Astrocyte of the spinal cord (primary cell): ENCODE data around the gene EIF3B.
A peak's percentile ranks its signal among the peaks of the same experiment; 100 is the strongest.

ENCODE experiments used
- DNase-seq: peaks from one replicate; pipeline ENCODE4 v3.0.0; 2011; ENCODE audit warnings: low read depth, low spot score
- H3K4me3 ChIP-seq: 2 replicates; pipeline ENCODE4 v1.5.1; 2011; ENCODE audit warnings: low read depth, mild to moderate bottlenecking, low read length, moderate library complexity
- in situ Hi-C: cut with HindIII; loops from 2 replicates; pipeline ENCODE4 v1.10.0; 2017; ENCODE audit warnings: low sequenced_read_pairs
- TF ChIP-seq, protein P1 (sequence below): IDR thresholded peaks from 2 replicates; pipeline ENCODE4 v1.5.1; 2012; ENCODE audit warnings: low read depth, mild to moderate bottlenecking, low read length, inconsistent platforms

The EIF3B gene

DNA sequence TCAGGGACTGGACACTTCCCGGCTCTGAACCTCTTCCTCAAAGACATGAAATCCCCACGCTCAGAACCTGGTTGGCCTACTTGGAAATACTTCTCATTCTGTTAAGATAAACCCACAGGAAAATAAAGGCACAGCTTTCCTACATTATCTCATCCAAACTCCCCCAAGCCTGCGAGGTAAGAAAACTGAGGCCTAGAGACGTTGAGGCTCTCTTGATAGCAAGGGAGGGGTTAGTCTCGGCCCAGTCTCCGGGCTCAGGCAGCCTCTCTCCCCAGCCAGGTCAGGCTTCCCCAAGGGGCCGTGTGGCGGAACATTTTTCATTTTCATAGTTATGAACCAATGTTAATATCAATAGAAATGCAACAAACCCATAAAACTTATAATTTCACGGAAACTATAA is 4.6 kb upstream of the EIF3B start:
- in situ Hi-C loops, result no loop called here
- no peak overlapping the region for H3K4me3 ChIP-seq
- no peak for DNase-seq
- TF ChIP-seq, protein P1, sequence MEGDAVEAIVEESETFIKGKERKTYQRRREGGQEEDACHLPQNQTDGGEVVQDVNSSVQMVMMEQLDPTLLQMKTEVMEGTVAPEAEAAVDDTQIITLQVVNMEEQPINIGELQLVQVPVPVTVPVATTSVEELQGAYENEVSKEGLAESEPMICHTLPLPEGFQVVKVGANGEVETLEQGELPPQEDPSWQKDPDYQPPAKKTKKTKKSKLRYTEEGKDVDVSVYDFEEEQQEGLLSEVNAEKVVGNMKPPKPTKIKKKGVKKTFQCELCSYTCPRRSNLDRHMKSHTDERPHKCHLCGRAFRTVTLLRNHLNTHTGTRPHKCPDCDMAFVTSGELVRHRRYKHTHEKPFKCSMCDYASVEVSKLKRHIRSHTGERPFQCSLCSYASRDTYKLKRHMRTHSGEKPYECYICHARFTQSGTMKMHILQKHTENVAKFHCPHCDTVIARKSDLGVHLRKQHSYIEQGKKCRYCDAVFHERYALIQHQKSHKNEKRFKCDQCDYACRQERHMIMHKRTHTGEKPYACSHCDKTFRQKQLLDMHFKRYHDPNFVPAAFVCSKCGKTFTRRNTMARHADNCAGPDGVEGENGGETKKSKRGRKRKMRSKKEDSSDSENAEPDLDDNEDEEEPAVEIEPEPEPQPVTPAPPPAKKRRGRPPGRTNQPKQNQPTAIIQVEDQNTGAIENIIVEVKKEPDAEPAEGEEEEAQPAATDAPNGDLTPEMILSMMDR, result no peak

DNA sequence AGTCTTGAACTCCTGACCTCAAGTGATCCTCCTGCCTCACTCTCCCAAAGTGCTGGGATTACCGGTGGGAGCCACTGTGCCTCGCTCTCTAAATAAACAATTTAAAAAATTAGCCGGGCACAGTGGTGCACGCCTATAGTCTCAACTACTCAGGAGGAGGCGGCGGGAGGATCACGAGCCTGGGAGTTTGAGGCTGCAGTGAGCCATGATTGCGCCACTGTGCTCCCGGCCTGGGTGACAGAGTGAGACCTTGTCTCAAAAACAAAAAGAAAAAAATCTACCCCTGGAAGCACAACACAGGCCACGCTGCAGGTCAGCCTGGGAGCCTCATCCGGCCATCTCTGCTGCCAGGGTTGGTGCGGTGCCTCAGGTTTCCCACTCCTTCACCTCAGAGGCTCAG is 3.8 kb upstream of the EIF3B start:
- H3K4me3 ChIP-seq, result no peak overlapping the region
- DNase-seq, result no peak
- in situ Hi-C loops, result no loop called here
- TF ChIP-seq, protein P1, result no peak

DNA sequence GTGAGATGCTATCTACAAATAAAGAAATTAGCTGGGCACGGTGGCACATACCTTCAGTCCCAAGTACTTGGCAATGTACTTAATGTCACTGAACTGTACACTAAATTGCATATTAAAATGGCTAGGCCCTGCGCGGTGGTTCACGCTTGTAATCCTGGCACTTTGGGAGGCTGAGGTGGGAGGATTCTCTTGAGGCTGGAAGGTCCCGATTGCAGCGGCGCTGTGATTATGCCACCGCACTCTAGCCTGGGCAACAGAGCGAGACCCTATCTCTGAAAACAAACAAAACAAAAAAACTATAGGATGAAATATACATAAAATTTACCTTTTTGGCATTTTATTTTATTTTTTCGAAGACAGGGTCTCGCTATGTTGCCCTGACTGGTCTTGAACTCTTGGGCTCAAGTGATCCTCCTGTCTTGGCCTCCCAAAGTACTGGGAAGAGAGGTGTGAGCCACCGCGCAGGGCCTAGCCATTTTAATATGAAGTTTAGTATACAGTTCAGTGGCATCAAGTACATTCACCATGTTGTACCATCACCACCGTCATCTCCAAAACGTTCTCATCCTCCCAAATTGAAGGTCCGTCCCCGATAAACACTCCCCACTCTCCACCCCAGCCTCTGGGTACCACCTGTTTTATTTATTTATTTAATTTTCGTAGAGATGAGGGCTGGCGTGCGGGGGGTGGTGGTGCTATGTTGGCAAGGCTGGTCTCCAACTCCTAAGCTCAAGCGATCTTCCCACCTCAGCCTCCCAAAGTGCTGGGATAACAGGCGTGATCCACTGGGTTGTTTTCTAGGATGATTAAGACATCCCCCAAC is 1.3 kb upstream of the EIF3B start:
- TF ChIP-seq, protein P1, result no peak
- DNase-seq, result no peak
- peak overlapping the region; percentile 93 for H3K4me3 ChIP-seq
- in situ Hi-C loops, result no loop called here

DNA sequence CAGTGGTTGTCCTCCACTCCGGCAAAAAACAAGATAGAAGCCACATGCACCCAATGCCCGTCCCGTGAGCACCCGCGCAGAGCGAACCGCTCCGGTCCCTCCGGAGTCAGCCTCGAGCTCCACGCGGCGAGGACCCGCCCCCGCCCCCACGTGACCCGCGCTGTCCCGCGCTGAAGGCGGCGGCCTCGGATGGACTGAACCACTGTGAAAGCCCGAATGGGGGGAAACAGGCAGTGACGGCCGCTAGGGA is 766 bp upstream of the EIF3B start:
- DNase-seq, result no peak
- H3K4me3 ChIP-seq, result peak overlapping the region; percentile 93
- TF ChIP-seq, protein P1, result no peak
- in situ Hi-C loops, result no loop called here

DNA sequence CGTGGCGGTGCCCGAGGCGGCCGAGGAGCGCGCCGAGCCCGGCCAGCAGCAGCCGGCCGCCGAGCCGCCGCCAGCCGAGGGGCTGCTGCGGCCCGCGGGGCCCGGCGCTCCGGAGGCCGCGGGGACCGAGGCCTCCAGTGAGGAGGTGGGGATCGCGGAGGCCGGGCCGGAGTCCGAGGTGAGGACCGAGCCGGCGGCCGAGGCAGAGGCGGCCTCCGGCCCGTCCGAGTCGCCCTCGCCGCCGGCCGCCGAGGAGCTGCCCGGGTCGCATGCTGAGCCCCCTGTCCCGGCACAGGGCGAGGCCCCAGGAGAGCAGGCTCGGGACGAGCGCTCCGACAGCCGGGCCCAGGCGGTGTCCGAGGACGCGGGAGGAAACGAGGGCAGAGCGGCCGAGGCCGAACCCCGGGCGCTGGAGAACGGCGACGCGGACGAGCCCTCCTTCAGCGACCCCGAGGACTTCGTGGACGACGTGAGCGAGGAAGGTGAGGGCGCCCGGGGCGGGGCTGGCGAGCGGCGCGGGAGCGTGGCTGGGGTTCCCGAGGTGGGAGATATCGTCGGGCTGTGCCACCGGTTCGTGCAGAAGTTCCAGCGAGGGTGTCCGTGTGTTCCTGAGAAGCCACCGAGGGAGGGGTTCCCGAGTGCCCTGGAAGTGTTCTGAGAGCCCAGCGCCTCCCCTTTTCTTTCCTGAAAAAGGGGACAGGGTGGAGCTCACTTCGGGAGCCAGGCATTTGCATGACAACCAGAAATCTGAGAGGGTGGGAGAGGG is 495 bp downstream of the EIF3B start:
- in situ Hi-C loops, result no loop called here
- DNase-seq, result no peak
- TF ChIP-seq, protein P1, result no peak
- H3K4me3 ChIP-seq, result peak overlapping the region; percentile 93

DNA sequence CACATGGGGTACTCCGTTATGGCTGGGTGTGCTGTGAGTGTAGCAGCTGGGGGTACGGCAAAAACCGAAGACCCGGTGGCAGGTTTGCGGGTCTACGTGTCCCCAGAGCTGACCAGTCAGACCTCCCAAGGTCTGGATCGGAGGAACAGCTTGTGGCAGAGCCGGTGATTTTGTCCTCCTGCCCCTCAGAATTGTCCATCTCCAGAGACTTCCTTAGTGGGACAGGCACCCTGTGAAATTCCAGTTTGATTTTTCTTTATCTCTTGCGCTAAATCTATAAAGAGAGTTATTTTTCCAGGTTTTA is 1.0 kb downstream of the EIF3B start:
- TF ChIP-seq, protein P1, result no peak
- in situ Hi-C loops, result no loop called here
- peak overlapping the region; percentile 93 for H3K4me3 ChIP-seq
- no peak for DNase-seq
